Ovary (tissue), 3 donors: ENCODE measurements around the gene RAC3.

Experiments used
- CTCF ChIP-seq, 3 donors: fragments of 450-650 bp in 2 of 3; fragments of 200-600 bp in 1 of 3; IDR thresholded peaks; one replicate each; pipeline versions ENCODE4 v1.5.1 to v1.8.0; 2016 to 2022; ENCODE audit warnings: antibody characterized with exemption in 3 of 3, mild to moderate bottlenecking in 1 of 3
- POLR2A ChIP-seq: fragments of 450-650 bp; IDR thresholded peaks from one replicate; pipeline ENCODE4 v1.6.1; 2017; ENCODE audit warnings: antibody characterized with exemption, mild to moderate bottlenecking, moderate library complexity
- donor health status: DM: no; HTN: no; CAD: no.

- TF ChIP-seq CTCF (IDR thresholded peaks at IDR 0.05) (no peak), POLR2A (no peak)
These were observed 48.7 kb downstream of the RAC3 start for GRCh38 chr17:82080048-82080788.
